H1 (cell line): ENCODE measurements around the gene DGKI. TPM values are rescaled to one million over a fixed set of nuclear protein-coding genes. Genes with fewer than 3 reads are reported as not detected.

Source experiments
- ASH2L ChIP-seq: fragments of 200-600, 300-600 bp; sonication (generic); IDR thresholded peaks from one replicate; pipeline ENCODE4 v1.7.1; 2017; ENCODE audit warnings: low read length
- CBX8 ChIP-seq: fragments of 300-800, 300-1000 bp; sonication (generic); IDR thresholded peaks from 2 replicates; pipeline ENCODE4 v1.7.1; 2016; ENCODE audit warnings: low read depth, low read length, borderline replicate concordance
- FOSL1 ChIP-seq: IDR thresholded peaks from 2 replicates; pipeline ENCODE4 v1.6.1; 2011; ENCODE audit warnings: mild to moderate bottlenecking, low read depth, low read length, moderate library complexity; ENCODE audit not compliant: insufficient read depth
- HDAC6 ChIP-seq: IDR thresholded peaks from one replicate; pipeline ENCODE4 v1.7.1; 2012; ENCODE audit warnings: low read depth, mild to moderate bottlenecking, inconsistent platforms, low read length, moderate library complexity
- SUZ12 ChIP-seq: fragments of 200-600 bp; sonication (generic); IDR thresholded peaks from 2 replicates; pipeline ENCODE4 v1.6.1; 2012; ENCODE audit warnings: mild to moderate bottlenecking, inconsistent platforms, low read length, moderate library complexity, mixed read lengths
- TAF7 ChIP-seq: optimal IDR thresholded peaks from 2 replicates; pipeline ENCODE3; 2011; ENCODE audit warnings: low read depth, mild to moderate bottlenecking, inconsistent platforms, low read length, moderate library complexity, borderline replicate concordance
- polyA plus RNA-seq, 7 experiments: library from polyadenylated mRNA; depleted of rRNA in 3 of 7; stranded (reverse) in 5 of 7; unstranded in 2 of 7; fragments of >200 nt in 5 of 7; fragments of 200-250 nt in 2 of 7; gene quantifications; 1 replicate in 5 of 7; 2 replicates in 1 of 7; 4 replicates in 1 of 7; pipeline versions ENCODE4 v1.2.1 to v1.2.3, GENCODE V29; 2011 to 2013; ENCODE audit warnings: missing spikeins in 2 of 7, mixed read lengths in 2 of 7
- total RNA-seq: library from RNA; stranded (reverse); fragmentation: NEBNext Ultra II Directional; extraction: Animal tissue kit (Norgen Biotek cat#: 25700); gene quantifications from 2 replicates; pipeline ENCODE4 v1.2.1, GENCODE V29; 2021

Gene DGKI
- total and polyA plus RNA-seq, 2 of the 8 experiments (the other 6 are each of a cell fraction or from before 2014, with no cell fraction given), result 0.20 to 0.71 TPM

GRCh38 chr7:137828456-137828855, 18.3 kb downstream of the DGKI start (continued):
- TF ChIP-seq FOSL1 (no peak), TAF7 (no peak), ASH2L (no peak), SUZ12 (no peak), HDAC6 (no peak), CBX8 (no peak)
